Mesendoderm (in vitro differentiated cells): Measurements from ENCODE around the gene MBOAT1.

Experiments
- DNase-seq: peaks from one replicate; pipeline ENCODE4 v3.0.0; 2013
- H2AK5ac ChIP-seq: 2 replicates; pipeline ENCODE4 v1.6.1; 2013; ENCODE audit warnings: low read length, inconsistent platforms
- H2BK120ac ChIP-seq: 2 replicates; pipeline ENCODE4 v1.6.1; 2013; ENCODE audit warnings: low read depth, mild to moderate bottlenecking, low read length, moderate library complexity, mixed read lengths
- H2BK15ac ChIP-seq: replicated peaks from 2 replicates; pipeline ENCODE4 v1.6.1; 2013; ENCODE audit warnings: low read depth, mild to moderate bottlenecking, moderate library complexity
- H2BK5ac ChIP-seq: 2 replicates; pipeline ENCODE4 v1.6.1; 2013; ENCODE audit warnings: low read length, inconsistent platforms
- H3K18ac ChIP-seq: 2 replicates; pipeline ENCODE4 v1.6.1; 2013; ENCODE audit warnings: mild to moderate bottlenecking, low read length, mixed read lengths
- H3K23ac ChIP-seq: one replicate; pipeline ENCODE4 v1.6.1; 2013; ENCODE audit warnings: low read length
- H3K27ac ChIP-seq: 2 replicates; pipeline ENCODE4 v1.5.1; 2013; ENCODE audit warnings: low read depth, mild to moderate bottlenecking, inconsistent platforms, low read length, moderate library complexity
- H3K27me3 ChIP-seq: 2 replicates; pipeline ENCODE4 v1.6.1; 2013; ENCODE audit warnings: low read length, control low read depth, mild to moderate bottlenecking, inconsistent platforms; ENCODE audit not compliant: insufficient read depth, poor library complexity
- H3K36me3 ChIP-seq: 2 replicates; pipeline ENCODE4 v1.6.1; 2013; ENCODE audit warnings: low read length, inconsistent platforms; ENCODE audit not compliant: control insufficient read depth, insufficient read depth
- H3K4ac ChIP-seq: one replicate; pipeline ENCODE4 v1.6.1; 2013; ENCODE audit warnings: low read depth, mild to moderate bottlenecking, low read length, moderate library complexity
- H3K4me1 ChIP-seq: 2 replicates; pipeline ENCODE4 v1.6.1; 2013; ENCODE audit warnings: low read depth, low read length, inconsistent platforms; ENCODE audit not compliant: control insufficient read depth
- H3K4me2 ChIP-seq: 2 replicates; pipeline ENCODE4 v1.6.1; 2013; ENCODE audit warnings: low read length
- H3K4me3 ChIP-seq: 2 replicates; pipeline ENCODE4 v1.5.1; 2013; ENCODE audit warnings: mild to moderate bottlenecking, low read length
- H3K56ac ChIP-seq: one replicate; pipeline ENCODE4 v1.6.1; 2013; ENCODE audit warnings: low read length
- H3K79me1 ChIP-seq: 2 replicates; pipeline ENCODE4 v1.6.1; 2013; ENCODE audit warnings: low read length, inconsistent platforms
- H3K79me2 ChIP-seq: 2 replicates; pipeline ENCODE4 v1.6.1; 2013; ENCODE audit warnings: mild to moderate bottlenecking, low read length; ENCODE audit not compliant: control insufficient read depth, insufficient read depth
- H3K9ac ChIP-seq: 2 replicates; pipeline ENCODE4 v1.6.1; 2013; ENCODE audit warnings: low read length, inconsistent platforms
- H4K5ac ChIP-seq: one replicate; pipeline ENCODE4 v1.6.1; 2013; ENCODE audit warnings: low read length
- H4K8ac ChIP-seq: one replicate; pipeline ENCODE4 v1.6.1; 2013; ENCODE audit warnings: low read depth, mild to moderate bottlenecking, control low read depth, low read length, moderate library complexity
- WGBS: extraction: QIAGEN DNeasy Blood & Tissue Kit; methylation state at CpG from one replicate; pipeline ENCODE4 v1.1.7; 2013; ENCODE audit warnings: low lambda C conversion rate, missing lambda C conversion rate; ENCODE audit not compliant: insufficient coverage; ENCODE audit errors: extremely low coverage; 5-methylcytosine and 5-hydroxymethylcytosine counted together

MBOAT1 gene

DNA sequence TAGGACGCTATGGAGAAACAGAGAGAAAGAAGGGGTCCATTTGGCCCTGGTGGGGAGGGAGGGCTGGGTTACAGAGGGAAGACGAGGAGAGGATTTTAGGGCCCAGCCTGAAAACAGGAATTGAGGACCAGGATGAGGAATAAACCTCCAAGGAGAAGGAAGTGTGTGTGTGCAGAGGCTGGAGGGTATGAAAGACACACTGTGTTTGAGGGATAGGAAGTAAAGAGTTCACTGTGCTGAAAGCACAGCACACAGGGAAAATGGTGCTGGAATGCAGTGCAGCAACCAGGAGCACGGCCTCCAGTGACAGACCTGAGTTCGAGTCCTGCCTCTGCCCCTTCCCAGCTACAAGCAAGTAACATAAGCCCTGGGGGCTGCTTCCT, 7.8 kb downstream of the MBOAT1 start:
- no peaks in the 10 kb centered on the region for H3K27me3 ChIP-seq
- peaks cover 2% of the 10 kb centered on the region for H3K79me2 ChIP-seq
- H3K23ac ChIP-seq = no peak overlapping the region
- H3K4me3 ChIP-seq = no peak overlapping the region
- H3K27ac ChIP-seq = no peak overlapping the region
- no peak overlapping the region for H2BK15ac ChIP-seq
- H4K8ac ChIP-seq = no peak overlapping the region
- H3K4me1 ChIP-seq = no peaks in the 10 kb centered on the region
- H2BK120ac ChIP-seq = no peak overlapping the region
- H3K79me1 ChIP-seq = peaks cover 6% of the 10 kb centered on the region
- no peak overlapping the region for H2AK5ac ChIP-seq
- H3K9ac ChIP-seq = no peak overlapping the region
- H3K36me3 ChIP-seq = no peaks in the 10 kb centered on the region
- no peak overlapping the region for H3K4ac ChIP-seq
- H3K4me2 ChIP-seq = no peak overlapping the region
- DNase-seq = no peak
- H2BK5ac ChIP-seq = no peak overlapping the region
- no CpG with 5 or more reads among the region's 4 CpGs for WGBS
- no peak overlapping the region for H4K5ac ChIP-seq
- no peak overlapping the region for H3K56ac ChIP-seq
- H3K18ac ChIP-seq = no peak overlapping the region

DNA sequence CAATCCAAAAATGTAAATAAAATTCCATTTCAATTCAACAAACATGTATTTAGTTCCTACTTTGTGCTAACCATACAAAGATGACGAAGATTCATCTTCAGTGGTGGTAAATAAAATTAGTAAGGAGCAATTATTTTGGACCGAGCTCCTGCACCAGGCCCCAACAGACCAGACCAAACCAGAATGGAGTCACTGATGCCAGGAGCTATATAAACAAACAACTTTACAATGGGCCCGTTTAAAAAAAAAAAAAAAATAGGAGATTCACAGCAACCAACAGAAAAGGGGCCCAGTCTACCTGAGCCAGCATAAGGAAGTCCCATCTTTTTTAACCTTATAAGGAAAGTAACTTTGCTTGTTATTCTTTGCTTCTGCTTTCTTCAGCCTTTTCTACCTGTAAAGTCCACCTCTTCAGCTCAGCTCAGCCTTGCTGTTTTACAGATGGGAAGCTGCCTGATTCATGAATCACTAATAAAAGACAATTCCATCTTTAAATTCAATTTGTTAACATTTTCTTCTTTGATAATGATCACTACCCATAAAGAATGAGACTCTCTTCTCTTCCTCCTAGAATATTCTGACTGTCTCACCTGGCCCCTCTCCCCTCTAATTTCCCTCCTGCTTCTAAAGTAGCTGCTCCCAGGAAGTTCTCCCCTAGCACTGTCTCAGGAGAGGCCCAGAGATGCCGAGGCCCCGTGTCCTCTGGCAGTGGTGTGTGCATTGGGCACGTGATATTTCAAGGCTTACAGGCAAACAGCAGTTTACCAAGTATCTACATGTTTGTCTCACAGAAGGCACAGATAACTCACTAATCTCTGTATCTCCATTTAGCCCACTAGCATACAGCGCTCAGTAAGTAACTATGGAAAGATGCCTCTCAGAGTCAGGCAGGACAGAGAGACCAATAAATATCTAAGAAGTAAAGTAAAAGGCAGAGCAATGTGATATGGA, 8.4 kb downstream of the MBOAT1 start:
- DNase-seq = no peak
- H3K79me2 ChIP-seq = peaks cover 2% of the 10 kb centered on the region
- peaks cover 6% of the 10 kb centered on the region for H3K79me1 ChIP-seq
- H3K27ac ChIP-seq = no peak overlapping the region
- no peaks in the 10 kb centered on the region for H3K27me3 ChIP-seq
- no peak overlapping the region for H4K5ac ChIP-seq
- no peak overlapping the region for H2BK15ac ChIP-seq
- H2BK120ac ChIP-seq = no peak overlapping the region
- no peak overlapping the region for H3K56ac ChIP-seq
- no peak overlapping the region for H2AK5ac ChIP-seq
- H3K4me3 ChIP-seq = no peak overlapping the region
- no CpG with 5 or more reads among the region's 7 CpGs for WGBS
- no peak overlapping the region for H2BK5ac ChIP-seq
- H3K36me3 ChIP-seq = no peaks in the 10 kb centered on the region
- H3K4ac ChIP-seq = no peak overlapping the region
- no peak overlapping the region for H3K4me2 ChIP-seq
- H3K23ac ChIP-seq = no peak overlapping the region
- no peak overlapping the region for H3K18ac ChIP-seq
- H3K9ac ChIP-seq = no peak overlapping the region
- no peaks in the 10 kb centered on the region for H3K4me1 ChIP-seq
- no peak overlapping the region for H4K8ac ChIP-seq

DNA sequence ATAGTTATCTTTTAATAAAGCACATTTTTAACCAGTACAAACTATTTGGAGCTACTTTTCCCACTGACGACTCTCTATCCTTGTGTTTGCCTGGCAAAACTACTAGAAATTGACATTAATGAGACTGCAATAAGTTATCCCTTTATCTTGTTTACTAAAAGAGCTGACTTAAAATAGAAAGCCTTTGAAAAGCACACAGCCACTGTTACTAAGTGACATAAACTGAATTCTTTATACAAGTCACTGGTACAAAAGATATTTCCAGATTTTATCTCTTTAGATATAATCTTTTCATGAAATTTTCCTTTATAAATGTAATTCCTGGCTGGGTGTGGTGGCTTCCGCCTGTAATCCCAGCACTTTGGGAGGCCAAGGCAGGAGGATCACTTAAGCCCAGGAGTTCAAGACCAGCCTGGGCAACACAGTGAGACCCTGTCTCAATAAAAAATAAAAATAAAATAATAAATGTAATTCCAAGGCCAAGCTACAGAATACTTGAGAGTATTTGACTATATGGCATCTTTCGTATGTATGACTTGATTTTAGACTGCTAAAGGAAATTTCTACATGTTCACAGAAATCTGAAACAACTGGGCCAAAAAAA, 9.5 kb downstream of the MBOAT1 start:
- no peak overlapping the region for H3K9ac ChIP-seq
- no peak overlapping the region for H2AK5ac ChIP-seq
- H3K4me2 ChIP-seq = no peak overlapping the region
- no peaks in the 10 kb centered on the region for H3K4me1 ChIP-seq
- H3K56ac ChIP-seq = no peak overlapping the region
- peaks cover 3% of the 10 kb centered on the region for H3K79me1 ChIP-seq
- no peak overlapping the region for H3K4me3 ChIP-seq
- no peaks in the 10 kb centered on the region for H3K27me3 ChIP-seq
- no CpG with 5 or more reads among the region's 3 CpGs for WGBS
- no peak overlapping the region for H3K4ac ChIP-seq
- H3K23ac ChIP-seq = no peak overlapping the region
- peaks cover 2% of the 10 kb centered on the region for H3K79me2 ChIP-seq
- no peak overlapping the region for H4K8ac ChIP-seq
- H2BK5ac ChIP-seq = no peak overlapping the region
- no peak overlapping the region for H4K5ac ChIP-seq
- H3K18ac ChIP-seq = no peak overlapping the region
- no peak overlapping the region for H2BK15ac ChIP-seq
- DNase-seq = no peak
- no peaks in the 10 kb centered on the region for H3K36me3 ChIP-seq
- H2BK120ac ChIP-seq = no peak overlapping the region
- H3K27ac ChIP-seq = no peak overlapping the region

DNA sequence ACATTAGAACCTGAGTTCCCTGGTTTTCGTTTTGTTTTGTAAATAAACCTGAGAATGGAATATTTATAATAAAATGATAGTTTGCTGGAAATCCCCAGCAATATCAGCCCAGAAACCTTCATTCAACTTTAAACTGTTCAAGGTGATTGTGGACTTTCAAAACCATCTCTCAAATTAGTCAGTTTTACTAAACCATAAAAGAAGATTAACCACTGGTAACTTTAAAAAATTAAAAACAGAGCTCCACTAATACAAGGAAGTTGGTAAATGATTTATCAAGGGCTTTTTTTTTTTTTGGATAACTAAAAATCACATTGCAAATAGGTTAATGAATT, 10.0 kb downstream of the MBOAT1 start:
- Histone ChIP-seq H4K8ac (no peak overlapping the region), H3K56ac (no peak overlapping the region), H3K18ac (no peak overlapping the region), H2AK5ac (no peak overlapping the region), H2BK120ac (no peak overlapping the region), H3K79me2 (peaks cover 2% of the 10 kb centered on the region), H3K9ac (no peak overlapping the region), H2BK5ac (no peak overlapping the region), H3K27ac (no peak overlapping the region), H3K36me3 (no peaks in the 10 kb centered on the region), H2BK15ac (no peak overlapping the region), H3K4ac (no peak overlapping the region), H3K4me3 (no peak overlapping the region), H3K27me3 (no peaks in the 10 kb centered on the region), H3K79me1 (peaks cover 3% of the 10 kb centered on the region), H3K4me1 (no peaks in the 10 kb centered on the region), H3K23ac (no peak overlapping the region), H3K4me2 (no peak overlapping the region), H4K5ac (no peak overlapping the region)
- no peak for DNase-seq
- WGBS = no CpG with 5 or more reads among the region's 1 CpG

DNA sequence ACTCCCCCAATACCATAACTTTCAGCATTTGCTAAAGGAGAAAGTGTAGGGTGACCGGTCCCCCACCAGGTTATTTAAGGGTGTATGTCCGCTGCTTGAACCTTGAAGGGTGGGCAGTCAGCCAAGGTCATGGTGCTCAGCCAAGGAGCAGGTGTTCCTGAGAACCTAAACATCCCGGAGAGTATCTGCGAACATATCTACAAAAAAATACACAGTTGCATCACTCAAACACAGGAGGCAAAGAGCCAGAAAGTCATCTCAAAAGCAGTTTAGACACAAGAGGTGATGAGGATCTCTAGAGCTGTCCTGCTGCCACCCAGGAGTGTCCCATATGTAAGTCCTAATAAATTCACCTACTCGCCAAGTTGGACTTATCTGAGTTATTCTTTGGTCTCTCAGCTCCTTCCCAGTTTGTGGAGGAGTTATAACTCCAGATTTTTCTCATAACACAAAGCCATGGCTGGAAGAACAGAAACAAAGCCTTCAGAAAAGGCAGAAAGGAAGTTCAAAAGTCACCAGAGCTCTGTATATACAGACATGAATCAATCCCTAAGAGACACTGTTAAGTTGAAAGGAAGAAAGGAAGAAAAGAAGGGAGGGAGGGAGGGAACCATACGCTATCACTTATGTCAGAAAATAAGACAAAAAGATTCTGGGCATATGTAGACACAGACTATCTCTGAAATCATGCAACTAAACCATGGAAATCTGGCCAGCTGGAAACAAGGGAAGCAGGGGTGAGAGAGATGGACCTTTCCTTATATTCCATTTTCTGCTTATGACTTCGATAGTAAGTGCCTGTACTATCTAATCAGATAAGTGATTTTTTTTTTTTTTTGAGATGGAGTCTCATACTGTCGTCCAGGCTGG, 11.3 kb downstream of the MBOAT1 start:
- Histone ChIP-seq H3K4me3 (no peak overlapping the region), H3K79me1 (peaks cover 3% of the 10 kb centered on the region), H4K5ac (no peak overlapping the region), H3K4me2 (no peak overlapping the region), H3K79me2 (peaks cover 2% of the 10 kb centered on the region), H2BK120ac (no peak overlapping the region), H3K4ac (no peak overlapping the region), H2BK15ac (no peak overlapping the region), H3K4me1 (no peaks in the 10 kb centered on the region), H3K36me3 (no peaks in the 10 kb centered on the region), H2BK5ac (no peak overlapping the region), H3K23ac (no peak overlapping the region), H3K9ac (no peak overlapping the region), H3K27ac (no peak overlapping the region), H3K56ac (no peak overlapping the region), H4K8ac (no peak overlapping the region), H3K18ac (no peak overlapping the region), H3K27me3 (no peaks in the 10 kb centered on the region), H2AK5ac (no peak overlapping the region)
- WGBS = no CpG with 5 or more reads among the region's 8 CpGs
- no peak for DNase-seq
